Hematopoietic multipotent progenitor cell treated with erythropoietin and hydrocortisone succinate and interleukin-3 and kit ligand, for 15 days (in vitro differentiated cells): ENCODE results near the gene CNNM2.
A peak's percentile ranks its signal among the peaks of the same experiment; 100 is the strongest.
"Not testable (repeated sequence)": the region's sequence is repeated elsewhere in the genome, so short reads cannot be mapped to it uniquely, and the experiment has no call there.

Experiments used
- DNase-seq: peaks from one replicate; pipeline ENCODE4 v3.0.0-alpha.2; 2015; ENCODE audit warnings: low spot score

Gene CNNM2

GRCh38 chr10:102926842-102927241 is 8.7 kb downstream of the CNNM2 start:
- no peak for DNase-seq

GRCh38 chr10:102927311-102928010 is 9.4 kb downstream of the CNNM2 start:
- DNase-seq, result no peak

DNA sequence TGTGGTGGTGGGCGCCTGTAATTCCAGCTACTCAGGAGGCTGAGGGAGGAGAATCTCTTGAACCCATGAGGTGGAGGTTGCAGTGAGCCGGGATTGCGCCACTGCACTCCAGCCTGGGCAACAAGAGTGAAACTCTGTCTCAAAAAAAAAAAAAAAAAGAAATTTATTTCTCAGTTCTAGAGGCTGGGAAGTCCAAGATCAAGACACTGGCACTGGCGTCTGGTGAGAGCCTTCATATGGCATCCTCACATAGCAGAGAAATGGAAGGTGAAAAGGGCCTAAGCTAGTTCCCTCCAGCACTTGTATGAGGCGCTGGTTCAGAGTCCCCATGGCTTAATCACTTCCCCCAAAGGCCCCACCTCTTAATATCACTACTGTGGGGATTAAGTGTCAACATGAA is 10.3 kb downstream of the CNNM2 start:
- not testable (repeated sequence) for DNase-seq

DNA sequence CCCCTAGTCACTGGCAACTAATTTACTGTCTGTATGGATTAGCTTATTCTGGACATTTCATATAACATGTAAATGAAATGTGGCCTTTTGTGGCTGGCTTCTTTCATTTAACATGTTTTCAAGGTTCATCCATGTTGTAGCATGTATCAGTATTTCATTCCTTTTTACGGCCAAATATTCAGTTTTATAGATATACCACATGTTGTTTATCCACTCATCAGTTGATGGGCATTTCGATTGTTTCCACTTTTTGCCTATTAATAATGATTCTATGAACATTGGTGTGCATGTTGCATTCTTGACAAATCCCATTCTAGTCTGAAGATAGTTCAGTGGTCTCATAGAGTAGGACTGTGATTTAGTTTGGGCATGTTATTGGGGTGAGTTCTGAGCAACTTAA is 12.6 kb downstream of the CNNM2 start:
- DNase-seq, result no peak

DNA sequence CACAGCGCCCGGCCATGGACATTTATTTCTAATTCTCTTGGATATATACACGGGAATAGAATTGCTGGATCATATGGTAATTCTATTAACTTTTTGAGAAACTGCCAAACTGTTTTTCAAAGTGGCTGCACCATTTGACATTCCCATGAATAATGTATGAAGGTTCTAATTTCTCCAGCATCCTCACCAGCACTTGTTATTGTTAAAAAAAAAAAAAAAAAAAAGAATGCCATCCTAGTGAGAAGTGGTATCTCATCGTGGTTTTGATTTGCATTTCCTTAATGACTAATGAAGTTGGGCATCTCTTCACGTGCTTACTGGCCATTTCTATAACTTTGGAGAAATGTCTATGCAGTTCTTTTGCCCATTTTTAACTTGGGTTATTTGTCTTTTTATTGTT is 13.5 kb downstream of the CNNM2 start:
- DNase-seq, result no peak

GRCh38 chr10:102935505-102935904 is 17.4 kb downstream of the CNNM2 start:
- no peak for DNase-seq

- DNase-seq, result no peak
Measured at GRCh38 chr10:102935939-102936605, 18.0 kb downstream of the CNNM2 start.

- no peak for DNase-seq
Measured at GRCh38 chr10:102941401-102941800, 23.3 kb downstream of the CNNM2 start.

DNA sequence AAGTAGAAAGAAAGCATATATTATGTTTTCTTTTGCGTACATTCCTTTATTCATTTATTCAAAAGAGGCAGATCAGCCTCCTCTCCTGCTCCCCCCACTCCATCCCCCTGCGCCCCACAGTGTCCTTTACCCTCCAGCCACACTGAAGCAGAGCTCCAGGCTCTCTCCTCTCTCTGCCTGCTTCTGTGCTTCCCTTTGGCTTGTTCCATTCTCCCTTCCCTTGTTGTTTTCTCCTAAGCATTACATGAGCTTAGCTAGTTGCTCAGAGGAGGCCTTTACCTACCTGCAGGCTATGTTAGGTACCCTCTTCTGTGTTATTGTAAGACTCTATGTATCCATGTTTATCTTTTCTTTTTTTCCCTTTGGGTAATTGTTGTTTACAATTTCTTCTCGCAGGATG is 27.4 kb downstream of the CNNM2 start:
- DNase-seq, result no peak

DNA sequence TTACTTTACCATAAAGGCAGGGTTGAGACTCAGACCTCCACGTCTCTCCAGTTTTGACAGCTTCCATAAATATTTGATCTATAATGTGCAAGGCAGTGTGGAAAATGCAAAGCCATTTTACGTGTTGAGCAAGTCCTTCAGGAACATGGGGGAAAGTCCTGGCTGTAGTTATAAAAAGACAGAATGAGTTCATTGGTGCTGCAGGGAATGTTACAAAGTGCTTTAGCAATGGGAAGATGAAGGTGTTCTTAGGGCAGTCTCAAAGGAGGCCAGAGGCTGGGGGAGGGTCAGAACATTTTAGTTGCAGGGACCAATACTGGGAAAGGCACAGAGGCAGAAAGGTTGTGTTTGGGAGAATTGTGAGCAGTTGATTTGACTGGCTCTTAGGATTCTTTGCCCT is 27.9 kb downstream of the CNNM2 start:
- no peak for DNase-seq

DNA sequence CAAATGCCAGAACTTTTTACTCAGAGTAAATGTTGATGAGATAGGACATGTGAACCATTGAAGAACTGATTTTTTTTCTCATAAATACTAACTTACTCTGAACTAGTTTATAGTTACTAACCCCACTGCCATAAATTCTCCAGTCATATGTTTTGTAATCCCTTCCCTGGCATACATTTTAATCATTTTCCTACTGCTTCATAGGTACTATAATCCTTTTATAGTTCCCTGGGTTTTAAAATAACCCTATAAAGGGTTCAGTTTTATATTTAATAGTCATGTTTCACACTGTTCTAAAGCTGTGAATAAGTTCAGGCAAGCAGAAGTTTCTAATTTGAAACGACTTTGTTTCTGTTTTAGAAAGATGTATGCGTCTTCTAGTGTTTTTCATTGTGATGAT is 28.9 kb downstream of the CNNM2 start:
- DNase-seq, result no peak

DNA sequence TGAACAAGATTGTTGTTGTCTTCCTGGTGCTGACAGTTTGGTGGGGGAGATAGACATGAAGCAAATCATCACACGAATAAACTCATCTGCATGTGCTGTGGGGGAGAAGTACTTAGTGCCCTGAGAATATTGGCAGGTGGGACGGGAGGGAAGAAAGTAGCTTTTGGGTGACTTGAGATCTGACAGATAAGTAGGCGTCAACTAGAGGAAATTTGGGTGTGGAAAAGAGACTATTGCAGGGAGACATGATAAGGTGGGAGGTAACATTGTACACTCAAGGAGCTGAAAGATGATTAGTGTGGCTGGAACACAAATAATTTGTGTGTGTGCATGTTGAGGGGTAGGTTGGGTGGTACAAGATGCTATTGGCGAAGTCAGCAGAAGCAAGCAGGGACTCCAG is 30.1 kb downstream of the CNNM2 start:
- DNase-seq, result peak; percentile 62

- no peak for DNase-seq
Measured at GRCh38 chr10:102948786-102949185, 30.7 kb downstream of the CNNM2 start.

- no peak for DNase-seq
Measured at GRCh38 chr10:102949916-102950315, 31.8 kb downstream of the CNNM2 start.

DNA sequence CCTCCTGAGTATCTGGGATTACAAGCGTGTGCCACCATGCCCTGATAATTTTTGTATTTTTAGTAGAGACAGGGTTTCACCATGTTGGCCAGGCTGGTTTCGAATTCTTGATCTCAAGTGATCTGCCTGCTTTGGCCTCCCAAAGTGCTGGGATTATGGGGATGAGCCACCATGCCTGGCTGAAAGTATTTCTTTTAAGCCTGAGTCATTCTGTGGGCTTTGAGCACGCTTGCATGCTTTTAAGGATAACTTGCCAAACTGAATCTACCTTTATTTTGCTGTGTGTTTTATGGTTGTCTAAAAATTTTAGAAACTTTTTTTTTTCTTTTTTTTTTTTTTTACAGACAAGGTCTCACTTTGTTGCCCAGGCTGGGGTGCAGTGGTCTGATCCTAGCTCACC is 33.2 kb downstream of the CNNM2 start:
- no peak for DNase-seq

DNA sequence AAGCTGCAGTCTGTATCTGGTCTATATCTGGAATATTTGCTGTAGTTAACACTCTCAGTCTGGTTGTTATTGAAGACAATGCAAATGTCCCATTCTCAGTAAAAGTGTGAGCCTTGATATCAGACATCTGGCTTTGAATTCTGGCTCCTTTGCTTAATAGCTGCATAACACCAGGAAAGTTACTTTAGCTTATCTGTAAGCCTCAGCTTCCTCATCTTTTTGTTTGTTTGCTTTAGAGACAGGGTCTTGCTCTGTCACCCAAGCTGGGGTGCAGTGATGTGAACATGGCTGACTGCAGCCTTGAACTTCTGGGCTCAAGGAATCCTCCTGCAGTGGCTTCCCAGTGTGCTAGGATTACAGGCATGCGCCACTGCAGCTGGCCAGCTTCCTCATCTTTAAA is 41.3 kb downstream of the CNNM2 start:
- no peak for DNase-seq

DNA sequence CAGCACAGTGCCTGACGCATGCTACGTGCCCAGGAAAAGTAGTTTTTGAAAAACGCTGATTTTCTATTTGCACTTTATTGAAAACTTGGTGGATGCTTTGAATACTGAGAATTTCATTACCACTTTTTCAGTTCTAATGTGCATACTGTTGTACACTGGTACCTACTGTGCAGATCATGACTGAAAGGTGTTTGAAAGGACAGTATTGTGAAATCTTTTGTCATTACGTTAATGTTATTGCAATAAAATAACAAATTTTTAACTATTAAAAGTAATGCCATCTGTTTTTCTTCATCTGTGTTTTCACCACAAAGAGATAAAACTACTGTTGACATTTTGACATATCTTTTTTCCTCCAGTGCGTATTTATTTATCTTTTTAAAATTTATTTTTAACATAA is 42.1 kb downstream of the CNNM2 start:
- DNase-seq, result no peak

DNA sequence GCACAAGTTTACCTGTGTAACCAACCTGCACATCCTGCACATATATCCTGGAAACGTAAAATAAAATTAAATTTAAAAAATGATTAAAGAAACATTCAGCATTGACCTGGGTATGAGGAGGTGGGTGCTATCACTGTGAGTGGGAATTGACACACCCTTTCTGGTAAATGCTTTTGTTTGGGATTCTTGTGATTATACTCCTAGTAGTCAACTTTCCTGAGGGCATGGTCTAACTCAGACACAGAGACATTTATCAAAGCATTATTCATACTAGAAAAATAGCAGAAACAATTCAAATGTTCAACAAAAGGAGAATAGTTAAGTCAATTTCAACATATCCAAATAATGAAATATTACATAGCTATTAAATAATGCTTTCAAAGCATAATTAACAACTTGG is 44.2 kb downstream of the CNNM2 start:
- DNase-seq, result no peak

DNA sequence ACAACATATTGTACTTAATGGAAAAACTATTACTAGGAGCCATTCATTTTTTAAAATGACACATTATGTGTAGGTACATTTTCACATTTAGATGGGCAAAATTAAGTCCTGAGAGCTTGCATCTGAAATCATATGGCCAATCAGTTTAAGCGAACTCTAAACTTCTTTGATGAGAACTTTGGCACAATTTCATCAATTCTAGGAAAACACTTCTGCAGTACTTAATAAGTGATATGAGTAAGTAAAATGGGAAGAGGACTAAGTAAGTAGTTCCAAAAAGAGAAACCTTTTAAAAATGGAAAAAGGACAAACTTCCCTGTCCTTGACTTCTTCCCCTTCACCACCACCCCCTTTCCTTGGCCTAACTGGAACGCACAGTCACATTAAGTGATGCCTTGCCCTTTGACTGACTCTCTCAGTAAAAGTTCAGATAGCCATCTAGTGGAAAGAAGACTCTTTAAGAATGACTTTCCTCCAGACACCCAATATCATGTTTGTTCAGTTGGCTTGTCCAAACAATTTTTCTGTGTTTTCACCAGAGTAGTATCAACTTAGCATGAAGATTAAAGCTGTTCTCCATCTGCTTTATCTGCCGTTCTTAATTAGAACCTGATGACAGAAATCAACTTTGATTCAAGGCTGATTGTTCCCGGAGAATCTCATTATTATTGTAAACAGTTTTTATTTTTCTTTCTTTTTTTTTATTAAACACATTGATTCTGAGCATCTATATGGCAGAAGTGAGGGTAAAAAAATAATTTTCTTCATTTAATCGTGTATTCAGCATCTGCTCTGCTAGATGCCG is 45.1 kb downstream of the CNNM2 start:
- DNase-seq, result peak; percentile 75

DNA sequence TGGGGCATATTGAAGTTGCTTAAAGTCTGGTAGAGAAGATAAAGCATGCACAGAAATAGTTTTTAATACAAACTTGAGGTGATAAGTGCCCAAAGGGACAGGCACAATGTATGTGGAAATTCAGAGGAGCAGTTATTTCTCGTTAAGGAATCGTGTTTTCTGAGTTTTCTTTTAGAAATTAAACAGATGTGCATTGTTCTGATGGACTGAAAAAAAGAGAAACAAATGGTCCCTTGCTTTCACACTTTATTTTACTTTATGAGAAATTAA is 45.6 kb downstream of the CNNM2 start:
- peak; percentile 82 for DNase-seq

DNA sequence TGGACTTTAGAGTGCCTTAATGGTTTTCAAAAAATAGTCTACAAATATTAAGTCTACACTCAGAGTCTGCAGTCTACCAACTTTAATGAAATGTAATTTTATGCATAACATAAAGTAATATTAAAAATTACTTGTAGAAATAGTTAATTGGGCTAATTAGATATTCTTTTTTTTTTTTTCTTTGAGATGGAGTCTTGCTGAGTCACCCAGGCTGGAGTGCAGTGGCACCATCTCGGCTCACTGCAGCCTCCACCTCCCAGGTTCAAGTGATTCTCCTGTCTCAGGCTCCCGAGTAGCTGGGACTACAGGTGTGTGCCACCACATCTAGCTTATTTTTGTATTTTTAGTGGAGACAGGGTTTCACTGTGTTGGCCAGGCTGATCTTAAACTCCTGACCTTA is 46.0 kb downstream of the CNNM2 start:
- peak; percentile 51 for DNase-seq

DNA sequence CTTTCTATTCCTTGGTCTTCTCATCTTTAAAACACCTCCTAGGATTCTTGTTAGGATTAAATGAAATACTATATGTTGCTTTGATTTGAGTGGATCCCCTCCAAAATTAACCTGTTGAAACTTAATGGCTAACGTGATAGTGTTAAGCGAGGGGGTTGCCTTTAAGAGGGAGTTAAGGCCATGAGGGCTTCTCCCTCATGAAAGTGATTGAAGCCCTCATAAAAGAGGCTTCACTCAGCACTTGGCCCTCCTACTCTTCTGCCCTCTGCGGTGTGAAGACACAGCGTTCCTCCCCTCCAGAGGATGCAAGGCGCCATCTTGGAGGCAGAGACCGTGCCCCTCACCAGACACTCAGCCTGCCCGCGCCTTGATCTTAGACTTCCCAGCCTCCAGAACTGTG is 46.6 kb downstream of the CNNM2 start:
- DNase-seq, result no peak

DNA sequence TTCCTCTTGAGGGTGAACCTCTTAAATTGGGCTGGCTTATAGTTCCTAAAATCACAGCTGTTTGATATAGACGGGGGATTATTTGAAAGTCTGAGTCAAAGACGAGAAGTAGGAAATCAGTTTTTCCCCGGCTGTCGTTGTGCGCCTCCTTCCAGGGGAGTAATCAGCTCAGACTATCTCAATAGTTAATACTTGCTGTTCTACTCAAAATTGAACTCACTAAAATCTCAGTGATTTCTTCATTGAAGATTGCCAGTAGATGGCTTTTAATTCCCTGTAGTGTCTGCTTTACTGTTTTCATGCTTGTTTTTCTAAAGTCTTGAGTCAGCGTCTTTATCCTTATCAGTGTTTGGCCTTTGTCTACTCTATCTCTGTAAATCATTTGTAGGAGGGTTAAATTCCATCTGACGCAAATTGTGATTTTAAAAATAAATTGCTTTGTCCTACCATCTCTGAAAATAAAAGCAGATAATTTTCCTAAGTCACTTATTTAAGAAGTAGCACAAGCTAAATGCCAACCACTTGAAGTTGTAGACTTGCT is 47.3 kb downstream of the CNNM2 start:
- DNase-seq, result no peak
